Measurements from ENCODE around the gene ZRANB2.

The ZRANB2 gene

GRCh38 chr1:71031426-71031825, 49.4 kb downstream of the ZRANB2 start:
- TF ChIP-seq, protein P1, sequence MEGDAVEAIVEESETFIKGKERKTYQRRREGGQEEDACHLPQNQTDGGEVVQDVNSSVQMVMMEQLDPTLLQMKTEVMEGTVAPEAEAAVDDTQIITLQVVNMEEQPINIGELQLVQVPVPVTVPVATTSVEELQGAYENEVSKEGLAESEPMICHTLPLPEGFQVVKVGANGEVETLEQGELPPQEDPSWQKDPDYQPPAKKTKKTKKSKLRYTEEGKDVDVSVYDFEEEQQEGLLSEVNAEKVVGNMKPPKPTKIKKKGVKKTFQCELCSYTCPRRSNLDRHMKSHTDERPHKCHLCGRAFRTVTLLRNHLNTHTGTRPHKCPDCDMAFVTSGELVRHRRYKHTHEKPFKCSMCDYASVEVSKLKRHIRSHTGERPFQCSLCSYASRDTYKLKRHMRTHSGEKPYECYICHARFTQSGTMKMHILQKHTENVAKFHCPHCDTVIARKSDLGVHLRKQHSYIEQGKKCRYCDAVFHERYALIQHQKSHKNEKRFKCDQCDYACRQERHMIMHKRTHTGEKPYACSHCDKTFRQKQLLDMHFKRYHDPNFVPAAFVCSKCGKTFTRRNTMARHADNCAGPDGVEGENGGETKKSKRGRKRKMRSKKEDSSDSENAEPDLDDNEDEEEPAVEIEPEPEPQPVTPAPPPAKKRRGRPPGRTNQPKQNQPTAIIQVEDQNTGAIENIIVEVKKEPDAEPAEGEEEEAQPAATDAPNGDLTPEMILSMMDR (IDR thresholded peaks at IDR 0.05; ENCODE audit: low read depth, low read length, missing control alignments): no peak
- no peak overlapping the region for H3K4me3 ChIP-seq (ENCODE audit: low read depth, low read length)

DNA sequence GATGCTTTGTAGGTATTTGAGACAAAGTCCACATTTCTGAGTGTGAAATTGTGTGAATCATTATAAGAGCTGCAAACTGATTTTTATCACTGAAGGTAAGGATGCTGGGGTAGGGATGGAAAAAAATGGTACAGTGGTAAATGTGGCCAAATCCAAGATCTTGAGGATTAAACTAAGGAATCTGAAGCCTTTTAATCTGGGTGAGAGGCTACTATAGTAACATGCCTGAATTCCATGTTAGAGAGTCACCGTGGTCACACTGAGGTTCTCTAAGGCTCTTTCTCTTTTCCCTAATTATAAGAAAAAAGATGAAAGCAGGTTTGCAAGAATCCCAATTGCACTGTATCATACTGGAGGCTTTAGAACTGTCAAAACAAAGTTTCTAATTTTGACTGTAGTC, 50.8 kb downstream of the ZRANB2 start:
- TF ChIP-seq, protein P1 (IDR thresholded peaks at IDR 0.05; ENCODE audit: low read depth, low read length, missing control alignments): no peak
- no peak overlapping the region for H3K4me3 ChIP-seq (ENCODE audit: low read depth, low read length)
- no peak for DNase-seq (ENCODE audit: low read depth)

More at GRCh38 chr1:71031426-71031825, 49.4 kb downstream of the ZRANB2 start:
- DNase-seq (ENCODE audit: low read depth): no peak

- DNase-seq (ENCODE audit: low read depth): no peak
- TF ChIP-seq, protein P1 (IDR thresholded peaks at IDR 0.05; ENCODE audit: low read depth, low read length, missing control alignments): no peak
- no peak overlapping the region for H3K4me3 ChIP-seq (ENCODE audit: low read depth, low read length)
Observed at GRCh38 chr1:71028981-71029380, 51.9 kb downstream of the ZRANB2 start.

DNA sequence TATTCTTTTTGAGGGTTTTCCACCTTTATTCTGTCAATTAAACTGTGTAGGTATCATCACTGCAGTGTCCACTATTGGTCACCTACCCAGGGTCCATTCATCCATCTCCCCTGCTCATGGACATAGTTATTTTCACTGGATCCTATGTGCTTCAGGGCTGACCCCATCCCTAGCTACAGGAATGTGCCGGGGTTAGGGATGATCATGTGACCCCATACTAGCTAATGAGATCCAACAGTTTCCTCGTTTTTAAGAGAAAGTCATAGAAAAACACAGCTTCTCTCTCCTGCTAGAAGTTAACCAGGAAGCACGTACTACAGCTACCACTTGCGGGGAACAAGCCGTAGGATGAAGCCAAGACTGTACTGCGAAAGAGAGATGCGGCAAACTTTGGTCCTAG, 52.8 kb downstream of the ZRANB2 start:
- no peak overlapping the region for H3K4me3 ChIP-seq (ENCODE audit: low read depth, low read length)
- no peak for DNase-seq (ENCODE audit: low read depth)
- TF ChIP-seq, protein P1 (IDR thresholded peaks at IDR 0.05; ENCODE audit: low read depth, low read length, missing control alignments): no peak

DNA sequence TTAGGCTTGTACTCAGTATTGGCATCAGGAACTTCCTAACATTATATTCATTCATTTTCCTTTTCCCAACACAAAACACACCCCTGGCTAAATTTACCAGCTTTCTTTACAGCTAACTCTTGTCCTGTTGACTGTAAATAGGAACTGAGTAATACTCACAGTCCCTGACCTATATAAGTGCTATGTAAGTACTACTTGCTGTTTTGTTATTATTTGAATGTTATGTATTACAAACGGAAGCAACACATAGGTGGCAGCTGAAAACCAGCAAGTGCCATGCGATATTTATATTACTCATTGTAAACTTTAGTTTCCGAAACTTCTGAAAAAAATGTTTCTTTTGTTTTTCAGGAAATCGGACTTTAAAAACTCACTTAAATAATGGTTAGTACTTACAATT, 54.7 kb downstream of the ZRANB2 start:
- TF ChIP-seq, protein P1 (IDR thresholded peaks at IDR 0.05; ENCODE audit: low read depth, low read length, missing control alignments): no peak
- H3K4me3 ChIP-seq (ENCODE audit: low read depth, low read length): no peak overlapping the region
- DNase-seq (ENCODE audit: low read depth): no peak

DNA sequence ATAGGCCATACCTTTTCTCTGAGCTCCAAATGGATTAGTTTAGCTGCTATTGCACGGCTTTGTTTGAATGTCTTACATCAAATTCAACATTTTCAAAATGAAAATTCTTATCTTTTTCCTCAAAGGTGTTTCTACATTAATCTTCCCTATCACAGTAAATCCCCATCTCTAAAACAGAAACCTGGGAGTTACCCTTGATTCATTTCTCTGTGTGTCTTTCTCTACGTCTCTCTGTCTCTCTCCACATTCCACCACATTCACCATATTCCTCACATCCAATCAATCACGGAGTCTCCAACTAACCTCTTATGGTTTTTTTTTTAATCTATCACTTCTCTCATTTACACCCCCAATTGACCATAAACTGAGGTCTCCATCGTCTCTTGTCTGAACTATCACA, 57.3 kb downstream of the ZRANB2 start:
- H3K4me3 ChIP-seq (ENCODE audit: low read depth, low read length): no peak overlapping the region
- no peak for DNase-seq (ENCODE audit: low read depth)
- TF ChIP-seq, protein P1 (IDR thresholded peaks at IDR 0.05; ENCODE audit: low read depth, low read length, missing control alignments): no peak

- DNase-seq (ENCODE audit: low read depth): no peak
- TF ChIP-seq, protein P1 (IDR thresholded peaks at IDR 0.05; ENCODE audit: low read depth, low read length, missing control alignments): no peak
- no peak overlapping the region for H3K4me3 ChIP-seq (ENCODE audit: low read depth, low read length)
Observed at GRCh38 chr1:71019233-71019969, 61.4 kb downstream of the ZRANB2 start.

Measured in GM12864 (cell line).